Activated T-helper 1 cell treated with anti-CD3 and anti-CD28 coated beads, Interleukin-12 subunit alpha, Interleukin-12 subunit beta, Interleukin-2, Interleukin-4 antibody, amounts not matched to agents 30 ng/mL and 10 ng/mL and 1 ng/mL, durations not matched to agents 14 hours and 24 hours and 36 hours (primary cell): Measurements from ENCODE around the gene GPR78. TPM values are rescaled to one million over a fixed set of nuclear protein-coding genes. Genes with fewer than 3 reads are reported as not detected.

ENCODE experiments used
- DNase-seq: peaks from one replicate; pipeline ENCODE4 v3.0.0; 2021; ENCODE audit warnings: low spot score
- H3K27ac Mint-ChIP-seq: one replicate; pipeline ENCODE4 v1.8.0; 2021; ENCODE audit warnings: mild to moderate bottlenecking, mixed read lengths
- H3K27me3 Mint-ChIP-seq: one replicate; pipeline ENCODE4 v1.8.0; 2022; ENCODE audit warnings: mild to moderate bottlenecking, moderate library complexity, mixed read lengths; ENCODE audit not compliant: insufficient read depth
- H3K36me3 Mint-ChIP-seq: one replicate; pipeline ENCODE4 v1.8.0; 2021; ENCODE audit warnings: low read depth, mixed read lengths
- H3K4me1 Mint-ChIP-seq: one replicate; pipeline ENCODE4 v1.8.0; 2021; ENCODE audit warnings: low read depth, mixed read lengths
- H3K4me3 Mint-ChIP-seq: one replicate; pipeline ENCODE4 v1.8.0; 2021; ENCODE audit warnings: mild to moderate bottlenecking, moderate library complexity, mixed read lengths
- H3K9me3 Mint-ChIP-seq: one replicate; pipeline ENCODE4 v1.8.0; 2021; ENCODE audit warnings: mixed read lengths
- intact Hi-C: fragments of 100-400 bp; cut with micrococcal nuclease; formaldehyde crosslinking; loops from one replicate; pipeline ENCODE4 v1.15.1; 2024
- total RNA-seq: library from RNA; stranded (reverse); gene quantifications from 2 replicates; pipeline ENCODE4 v1.2.3, GENCODE V29; 2022

The GPR78 gene
- total RNA-seq, 1 donor from 2014 or later = not detected

- no peak for DNase-seq
- H3K4me3 Mint-ChIP-seq = no peak overlapping the region
- intact Hi-C loops = no loop called here
- no peaks in the 10 kb centered on the region for H3K9me3 Mint-ChIP-seq
- H3K36me3 Mint-ChIP-seq = no peaks in the 10 kb centered on the region
- no peak overlapping the region for H3K27ac Mint-ChIP-seq
- no peaks in the 10 kb centered on the region for H3K27me3 Mint-ChIP-seq
- no peaks in the 10 kb centered on the region for H3K4me1 Mint-ChIP-seq
Observed at GRCh38 chr4:8578717-8579116, 1.5 kb upstream of the GPR78 start.

GRCh38 chr4:8579526-8580320 is 469 bp upstream of the GPR78 start:
- DNase-seq = no peak
- no peaks in the 10 kb centered on the region for H3K9me3 Mint-ChIP-seq
- H3K27ac Mint-ChIP-seq = no peak overlapping the region
- no peaks in the 10 kb centered on the region for H3K36me3 Mint-ChIP-seq
- intact Hi-C loops = no loop called here
- no peaks in the 10 kb centered on the region for H3K4me1 Mint-ChIP-seq
- no peaks in the 10 kb centered on the region for H3K27me3 Mint-ChIP-seq
- H3K4me3 Mint-ChIP-seq = no peak overlapping the region

DNA sequence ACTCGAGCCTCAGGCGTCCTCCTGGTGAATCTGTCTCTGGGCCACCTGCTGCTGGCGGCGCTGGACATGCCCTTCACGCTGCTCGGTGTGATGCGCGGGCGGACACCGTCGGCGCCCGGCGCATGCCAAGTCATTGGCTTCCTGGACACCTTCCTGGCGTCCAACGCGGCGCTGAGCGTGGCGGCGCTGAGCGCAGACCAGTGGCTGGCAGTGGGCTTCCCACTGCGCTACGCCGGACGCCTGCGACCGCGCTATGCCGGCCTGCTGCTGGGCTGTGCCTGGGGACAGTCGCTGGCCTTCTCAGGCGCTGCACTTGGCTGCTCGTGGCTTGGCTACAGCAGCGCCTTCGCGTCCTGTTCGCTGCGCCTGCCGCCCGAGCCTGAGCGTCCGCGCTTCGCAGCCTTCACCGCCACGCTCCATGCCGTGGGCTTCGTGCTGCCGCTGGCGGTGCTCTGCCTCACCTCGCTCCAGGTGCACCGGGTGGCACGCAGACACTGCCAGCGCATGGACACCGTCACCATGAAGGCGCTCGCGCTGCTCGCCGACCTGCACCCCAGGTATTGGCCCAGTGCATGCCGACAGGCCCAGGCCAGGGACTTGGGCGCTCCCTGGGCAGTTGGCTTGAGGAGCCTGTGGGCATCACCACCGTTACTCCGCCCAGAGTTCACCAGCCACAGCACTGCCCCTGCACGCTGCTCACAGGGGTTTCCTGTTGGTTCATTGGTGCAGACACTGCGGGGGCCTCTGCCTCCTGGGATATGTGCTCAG is 1.1 kb downstream of the GPR78 start:
- Mint-ChIP-seq H3K4me1 (no peaks in the 10 kb centered on the region), H3K4me3 (no peak overlapping the region), H3K27me3 (peaks cover under 1% of the 10 kb centered on the region), H3K9me3 (no peaks in the 10 kb centered on the region), H3K36me3 (no peaks in the 10 kb centered on the region), H3K27ac (no peak overlapping the region)
- intact Hi-C loops = no loop called here
- no peak for DNase-seq

GRCh38 chr4:8582016-8582415 is 1.8 kb downstream of the GPR78 start:
- DNase-seq = no peak
- Mint-ChIP-seq H3K36me3 (no peaks in the 10 kb centered on the region), H3K27me3 (peaks cover 3% of the 10 kb centered on the region), H3K4me1 (no peaks in the 10 kb centered on the region), H3K9me3 (no peaks in the 10 kb centered on the region), H3K27ac (no peak overlapping the region), H3K4me3 (no peak overlapping the region)
- intact Hi-C loops = no loop called here

GRCh38 chr4:8582436-8582835 is 2.2 kb downstream of the GPR78 start:
- no peak overlapping the region for H3K4me3 Mint-ChIP-seq
- no peaks in the 10 kb centered on the region for H3K9me3 Mint-ChIP-seq
- peaks cover 3% of the 10 kb centered on the region for H3K27me3 Mint-ChIP-seq
- H3K4me1 Mint-ChIP-seq = no peaks in the 10 kb centered on the region
- no peaks in the 10 kb centered on the region for H3K36me3 Mint-ChIP-seq
- no peak for DNase-seq
- H3K27ac Mint-ChIP-seq = no peak overlapping the region
- intact Hi-C loops = no loop called here

- no peaks in the 10 kb centered on the region for H3K9me3 Mint-ChIP-seq
- intact Hi-C loops = no loop called here
- no peak overlapping the region for H3K4me3 Mint-ChIP-seq
- peaks cover 3% of the 10 kb centered on the region for H3K27me3 Mint-ChIP-seq
- no peak overlapping the region for H3K27ac Mint-ChIP-seq
- DNase-seq = no peak
- no peaks in the 10 kb centered on the region for H3K36me3 Mint-ChIP-seq
- no peaks in the 10 kb centered on the region for H3K4me1 Mint-ChIP-seq
Observed at GRCh38 chr4:8582941-8583654, 2.9 kb downstream of the GPR78 start.

- H3K4me3 Mint-ChIP-seq = no peak overlapping the region
- intact Hi-C loops = no loop called here
- H3K9me3 Mint-ChIP-seq = no peaks in the 10 kb centered on the region
- H3K4me1 Mint-ChIP-seq = no peaks in the 10 kb centered on the region
- H3K27ac Mint-ChIP-seq = no peak overlapping the region
- peaks cover 7% of the 10 kb centered on the region for H3K27me3 Mint-ChIP-seq
- no peak for DNase-seq
- no peaks in the 10 kb centered on the region for H3K36me3 Mint-ChIP-seq
Observed at GRCh38 chr4:8583655-8584025, 3.4 kb downstream of the GPR78 start.

DNA sequence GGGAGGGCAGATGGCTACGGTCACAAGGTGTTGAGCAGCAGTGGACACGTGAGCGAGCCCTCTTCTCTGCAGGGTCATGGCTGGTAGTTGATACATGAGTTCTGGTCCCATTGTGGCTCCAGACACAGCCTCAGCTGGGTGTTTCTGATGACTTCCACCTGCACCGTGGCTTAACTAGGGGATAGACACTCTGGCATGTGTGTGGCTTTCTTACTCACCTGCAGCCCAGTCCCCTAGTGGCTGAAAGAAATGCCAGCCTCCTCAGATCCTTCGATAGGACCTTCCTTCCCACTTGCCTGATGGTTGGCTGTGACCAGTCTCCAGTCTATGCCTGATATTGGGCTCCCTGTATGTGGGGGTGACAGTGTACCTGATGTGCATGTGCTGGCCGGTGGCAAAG is 5.0 kb downstream of the GPR78 start:
- no peak overlapping the region for H3K27ac Mint-ChIP-seq
- H3K4me3 Mint-ChIP-seq = no peak overlapping the region
- H3K27me3 Mint-ChIP-seq = peaks cover 7% of the 10 kb centered on the region
- no peaks in the 10 kb centered on the region for H3K4me1 Mint-ChIP-seq
- intact Hi-C loops = no loop called here
- no peaks in the 10 kb centered on the region for H3K9me3 Mint-ChIP-seq
- no peaks in the 10 kb centered on the region for H3K36me3 Mint-ChIP-seq
- DNase-seq = no peak

DNA sequence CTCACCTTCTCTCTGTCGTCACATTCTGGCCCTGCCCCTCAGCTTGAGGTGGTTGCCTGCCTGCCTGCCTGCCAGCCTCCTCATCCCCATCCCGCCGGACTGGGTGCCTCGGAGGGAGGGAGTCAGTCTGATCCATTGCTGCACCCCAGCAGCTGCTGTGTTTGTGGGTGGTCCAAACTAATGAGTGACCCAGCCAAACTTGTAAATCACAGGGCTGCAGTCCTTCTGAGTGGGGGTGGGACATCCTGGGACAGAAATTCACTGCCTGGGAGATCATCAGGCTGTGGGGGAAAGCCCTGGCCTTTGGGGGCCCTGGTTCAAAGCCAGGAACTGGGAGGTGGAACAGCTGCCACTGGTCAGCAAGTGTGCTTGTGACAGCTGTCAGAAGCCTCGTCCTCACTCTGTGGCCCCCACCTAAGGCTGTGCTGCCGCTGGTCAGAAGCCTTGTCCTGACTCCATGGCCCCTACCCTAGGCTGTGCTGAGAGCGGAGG is 5.6 kb downstream of the GPR78 start:
- Mint-ChIP-seq H3K9me3 (no peaks in the 10 kb centered on the region), H3K4me1 (no peaks in the 10 kb centered on the region), H3K27ac (no peak overlapping the region), H3K4me3 (no peak overlapping the region), H3K36me3 (no peaks in the 10 kb centered on the region), H3K27me3 (peaks cover 7% of the 10 kb centered on the region)
- no peak for DNase-seq
- intact Hi-C loops = no loop called here

DNA sequence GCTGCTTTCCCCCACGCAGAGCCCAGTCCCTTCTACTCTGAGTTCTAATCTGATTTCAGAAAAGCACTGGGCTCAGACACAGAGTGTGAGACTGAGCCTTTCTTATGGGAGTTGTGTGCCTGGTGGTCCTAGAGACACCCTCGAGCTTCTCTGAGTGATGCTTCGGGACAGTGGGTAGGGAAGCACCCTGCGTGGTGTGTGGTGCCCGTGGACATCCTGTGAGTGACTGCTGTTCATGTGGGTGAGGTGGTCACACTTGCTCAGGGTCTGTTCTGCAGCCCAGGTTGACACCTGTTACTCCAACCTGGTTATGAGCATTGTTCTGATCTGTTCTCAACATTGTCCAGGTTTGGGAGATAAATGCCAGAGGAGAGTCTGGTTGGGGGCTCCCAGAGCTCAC is 6.1 kb downstream of the GPR78 start:
- DNase-seq = no peak
- Mint-ChIP-seq H3K36me3 (no peaks in the 10 kb centered on the region), H3K4me3 (no peak overlapping the region), H3K9me3 (no peaks in the 10 kb centered on the region), H3K27me3 (peaks cover 8% of the 10 kb centered on the region), H3K27ac (no peak overlapping the region), H3K4me1 (no peaks in the 10 kb centered on the region)
- intact Hi-C loops = no loop called here

- Mint-ChIP-seq H3K9me3 (no peaks in the 10 kb centered on the region), H3K27me3 (peaks cover 12% of the 10 kb centered on the region), H3K4me3 (no peak overlapping the region), H3K36me3 (no peaks in the 10 kb centered on the region), H3K27ac (no peak overlapping the region), H3K4me1 (no peaks in the 10 kb centered on the region)
- intact Hi-C loops = no loop called here
- DNase-seq = no peak
Observed at GRCh38 chr4:8586671-8587468, 6.7 kb downstream of the GPR78 start.

DNA sequence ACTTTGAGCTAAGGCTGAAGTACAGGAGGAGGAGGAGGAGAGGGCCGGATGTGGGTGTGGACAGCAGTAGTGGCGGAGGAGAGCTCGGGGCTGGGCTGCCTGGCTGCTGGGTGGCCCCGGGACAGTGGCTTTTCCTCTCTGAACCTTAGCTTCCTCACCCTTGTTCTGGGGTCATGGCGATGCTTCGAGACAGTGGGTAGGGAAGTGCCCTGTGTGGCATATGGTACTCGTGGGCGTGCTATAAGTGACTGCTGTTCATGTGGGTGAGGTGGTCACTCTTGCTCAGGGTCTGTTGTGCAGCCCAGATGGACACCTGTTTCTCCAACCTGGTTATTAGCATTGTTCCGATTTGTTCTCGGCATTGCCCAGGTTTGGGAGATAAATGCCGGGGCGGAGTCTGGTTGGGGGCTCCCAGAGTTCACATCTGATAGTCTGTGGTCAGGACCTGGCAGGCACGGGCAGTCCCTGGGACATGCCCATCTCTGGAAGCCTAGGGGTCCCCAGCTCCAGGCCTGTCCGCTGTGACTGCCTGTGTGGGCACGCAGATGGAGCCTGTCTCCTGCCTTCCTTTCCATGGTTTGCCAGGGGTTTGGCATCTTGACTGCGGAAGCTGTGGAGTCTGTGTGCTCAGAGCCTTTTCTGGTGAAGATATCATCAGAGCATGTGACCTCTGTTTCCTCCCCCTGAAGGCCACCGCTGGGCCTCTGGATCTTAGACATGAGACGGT is 7.4 kb downstream of the GPR78 start:
- Mint-ChIP-seq H3K27me3 (peaks cover 12% of the 10 kb centered on the region), H3K27ac (no peak overlapping the region), H3K4me1 (no peaks in the 10 kb centered on the region), H3K36me3 (no peaks in the 10 kb centered on the region), H3K9me3 (no peaks in the 10 kb centered on the region), H3K4me3 (no peak overlapping the region)
- no peak for DNase-seq
- intact Hi-C loops = no loop called here
